HG02938 (cell line): ENCODE data around the gene SEC61G.

ENCODE experiments used
- ATAC-seq: cut with Tn5 transposase; IDR thresholded peaks from one replicate; pipeline ENCODE4 v1.9.1; 2021; ENCODE audit warnings: mild to moderate bottlenecking, moderate library complexity; ENCODE audit not compliant: unreplicated experiment

Gene SEC61G

GRCh38 chr7:54769203-54769602 lies 10.2 kb upstream of the SEC61G start:
- no peak for ATAC-seq

- no peak for ATAC-seq
Measured at GRCh38 chr7:54764861-54765260, 5.8 kb upstream of the SEC61G start.

GRCh38 chr7:54757711-54758110 lies 1.3 kb downstream of the SEC61G start:
- no peak for ATAC-seq

- no peak for ATAC-seq
Measured at GRCh38 chr7:54749200-54749599, 9.8 kb downstream of the SEC61G start.

- ATAC-seq: no peak
Measured at GRCh38 chr7:54747234-54747633, 11.8 kb downstream of the SEC61G start.

- ATAC-seq: no peak
Measured at GRCh38 chr7:54743580-54743979, 15.4 kb downstream of the SEC61G start.

GRCh38 chr7:54738737-54739136 lies 20.3 kb downstream of the SEC61G start:
- no peak for ATAC-seq

GRCh38 chr7:54729107-54729506 lies 29.9 kb downstream of the SEC61G start:
- no peak for ATAC-seq

- no peak for ATAC-seq
Measured at GRCh38 chr7:54728411-54728810, 30.6 kb downstream of the SEC61G start.

GRCh38 chr7:54725255-54725654 lies 33.8 kb downstream of the SEC61G start:
- no peak for ATAC-seq

- no peak for ATAC-seq
Measured at GRCh38 chr7:54722502-54722901, 36.5 kb downstream of the SEC61G start.

- no peak for ATAC-seq
Measured at GRCh38 chr7:54722026-54722425, 37.0 kb downstream of the SEC61G start.

GRCh38 chr7:54719974-54720373 lies 39.0 kb downstream of the SEC61G start:
- ATAC-seq: no peak

GRCh38 chr7:54719425-54719824 lies 39.6 kb downstream of the SEC61G start:
- no peak for ATAC-seq

- ATAC-seq: no peak
Measured at GRCh38 chr7:54712820-54713219, 46.2 kb downstream of the SEC61G start.

- ATAC-seq: no peak
Measured at GRCh38 chr7:54711900-54712595, 47.0 kb downstream of the SEC61G start.

- ATAC-seq: no peak
Measured at GRCh38 chr7:54709283-54709682, 49.7 kb downstream of the SEC61G start.

- no peak for ATAC-seq
Measured at GRCh38 chr7:54705436-54705835, 53.6 kb downstream of the SEC61G start.

GRCh38 chr7:54704851-54705250 lies 54.2 kb downstream of the SEC61G start:
- ATAC-seq: no peak
